Measurements from ENCODE around the gene PKNOX2.

The PKNOX2 gene

GRCh38 chr11:125308246-125308645, 143.7 kb downstream of the PKNOX2 start:
- H4K20me1 ChIP-seq (ENCODE audit: insufficient read depth, low read length), result no peaks in the 10 kb centered on the region
- no peaks in the 10 kb centered on the region for H3K79me2 ChIP-seq (ENCODE audit: low read length)
- no peaks in the 10 kb centered on the region for H3K4me1 ChIP-seq (ENCODE audit: low read length)
- no peaks in the 10 kb centered on the region for H3K9me3 ChIP-seq (ENCODE audit: insufficient read depth, low read length)
- no peaks in the 10 kb centered on the region for H3K36me3 ChIP-seq (replicated peaks; ENCODE audit: low read depth, low read length)
- H3K9ac ChIP-seq (ENCODE audit: low read length), result no peak overlapping the region
- TF ChIP-seq CTCF (IDR thresholded peaks at IDR 0.05; ENCODE audit: low read depth, low read length) (no peak), EZH2phosphoT487 (IDR thresholded peaks at IDR 0.05; ENCODE audit: low read depth) (no peak)
- H3K4me2 ChIP-seq (ENCODE audit: low read length), result no peak overlapping the region
- no peak overlapping the region for H3K4me3 ChIP-seq (ENCODE audit: low read length)
- no peak overlapping the region for H3K27ac ChIP-seq (ENCODE audit: low read length)
- no peak overlapping the region for H2AFZ ChIP-seq (ENCODE audit: low read depth, low read length)
- H3K27me3 ChIP-seq (ENCODE audit: low read depth, low read length), result peaks cover 28% of the 10 kb centered on the region; the same call in 1 of the 2 replicates

- TF ChIP-seq EZH2phosphoT487 (IDR thresholded peaks at IDR 0.05; ENCODE audit: low read depth) (no peak), CTCF (IDR thresholded peaks at IDR 0.05; ENCODE audit: low read depth, low read length) (no peak)
- peaks cover 18% of the 10 kb centered on the region; the same call in 1 of the 2 replicates for H3K27me3 ChIP-seq (ENCODE audit: low read depth, low read length)
- no peak overlapping the region for H3K4me2 ChIP-seq (ENCODE audit: low read length)
- H2AFZ ChIP-seq (ENCODE audit: low read depth, low read length), result no peak overlapping the region
- no peak overlapping the region for H3K27ac ChIP-seq (ENCODE audit: low read length)
- H3K9me3 ChIP-seq (ENCODE audit: insufficient read depth, low read length), result no peaks in the 10 kb centered on the region
- H3K79me2 ChIP-seq (ENCODE audit: low read length), result no peaks in the 10 kb centered on the region
- no peaks in the 10 kb centered on the region for H3K4me1 ChIP-seq (ENCODE audit: low read length)
- H3K36me3 ChIP-seq (replicated peaks; ENCODE audit: low read depth, low read length), result no peaks in the 10 kb centered on the region
- H3K9ac ChIP-seq (ENCODE audit: low read length), result no peak overlapping the region
- H3K4me3 ChIP-seq (ENCODE audit: low read length), result no peak overlapping the region
- no peaks in the 10 kb centered on the region for H4K20me1 ChIP-seq (ENCODE audit: insufficient read depth, low read length)
Observed at GRCh38 chr11:125312391-125312790, 147.8 kb downstream of the PKNOX2 start.

DNA sequence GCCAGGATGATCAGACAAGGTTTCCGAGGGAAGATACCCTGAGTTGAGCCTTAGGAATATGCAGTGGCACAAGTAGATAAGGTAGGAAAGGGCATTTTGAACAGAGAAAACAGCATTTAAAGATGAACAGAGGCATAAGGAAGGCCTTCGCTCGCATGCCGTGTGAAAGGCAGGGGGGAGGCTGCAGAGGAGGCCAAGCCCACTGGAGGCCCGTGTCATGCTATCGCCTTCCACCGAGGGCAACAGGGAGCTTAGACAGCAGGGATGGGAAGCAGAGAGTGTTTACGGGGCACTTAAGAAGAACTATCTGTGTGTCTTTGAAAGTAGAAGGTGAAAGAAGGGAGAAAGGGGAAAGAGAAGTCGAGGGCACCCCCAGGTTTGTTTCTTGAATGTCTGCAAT, 148.3 kb downstream of the PKNOX2 start:
- no peaks in the 10 kb centered on the region for H3K4me1 ChIP-seq (ENCODE audit: low read length)
- no peak overlapping the region for H3K9ac ChIP-seq (ENCODE audit: low read length)
- H3K27me3 ChIP-seq (ENCODE audit: low read depth, low read length), result peaks cover 22% of the 10 kb centered on the region; the same call in 1 of the 2 replicates
- no peak overlapping the region for H3K27ac ChIP-seq (ENCODE audit: low read length)
- no peak overlapping the region for H3K4me3 ChIP-seq (ENCODE audit: low read length)
- H3K79me2 ChIP-seq (ENCODE audit: low read length), result no peaks in the 10 kb centered on the region
- H2AFZ ChIP-seq (ENCODE audit: low read depth, low read length), result no peak overlapping the region
- no peak overlapping the region for H3K4me2 ChIP-seq (ENCODE audit: low read length)
- no peaks in the 10 kb centered on the region for H3K9me3 ChIP-seq (ENCODE audit: insufficient read depth, low read length)
- H3K36me3 ChIP-seq (replicated peaks; ENCODE audit: low read depth, low read length), result no peaks in the 10 kb centered on the region
- TF ChIP-seq CTCF (IDR thresholded peaks at IDR 0.05; ENCODE audit: low read depth, low read length) (no peak), EZH2phosphoT487 (IDR thresholded peaks at IDR 0.05; ENCODE audit: low read depth) (no peak)
- no peaks in the 10 kb centered on the region for H4K20me1 ChIP-seq (ENCODE audit: insufficient read depth, low read length)

GRCh38 chr11:125313271-125314219, 149.0 kb downstream of the PKNOX2 start:
- no peaks in the 10 kb centered on the region for H4K20me1 ChIP-seq (ENCODE audit: insufficient read depth, low read length)
- H3K4me2 ChIP-seq (ENCODE audit: low read length), result no peak overlapping the region
- no peaks in the 10 kb centered on the region for H3K79me2 ChIP-seq (ENCODE audit: low read length)
- H3K27me3 ChIP-seq (ENCODE audit: low read depth, low read length), result peaks cover 22% of the 10 kb centered on the region; the same call in 1 of the 2 replicates
- no peak overlapping the region for H2AFZ ChIP-seq (ENCODE audit: low read depth, low read length)
- no peak overlapping the region for H3K4me3 ChIP-seq (ENCODE audit: low read length)
- no peaks in the 10 kb centered on the region for H3K4me1 ChIP-seq (ENCODE audit: low read length)
- no peaks in the 10 kb centered on the region for H3K36me3 ChIP-seq (replicated peaks; ENCODE audit: low read depth, low read length)
- no peak overlapping the region for H3K27ac ChIP-seq (ENCODE audit: low read length)
- no peak overlapping the region for H3K9ac ChIP-seq (ENCODE audit: low read length)
- no peaks in the 10 kb centered on the region for H3K9me3 ChIP-seq (ENCODE audit: insufficient read depth, low read length)
- TF ChIP-seq CTCF (IDR thresholded peaks at IDR 0.05; ENCODE audit: low read depth, low read length) (no peak), EZH2phosphoT487 (IDR thresholded peaks at IDR 0.05; ENCODE audit: low read depth) (no peak)
